Cortex of kidney (tissue), 1 donor: ENCODE measurements around the gene PITX1.

ENCODE experiments used
- DNase-seq: peaks from one replicate; lab custom pipeline; 2025; lab: John Stamatoyannopoulos, UW

Gene PITX1

DNA sequence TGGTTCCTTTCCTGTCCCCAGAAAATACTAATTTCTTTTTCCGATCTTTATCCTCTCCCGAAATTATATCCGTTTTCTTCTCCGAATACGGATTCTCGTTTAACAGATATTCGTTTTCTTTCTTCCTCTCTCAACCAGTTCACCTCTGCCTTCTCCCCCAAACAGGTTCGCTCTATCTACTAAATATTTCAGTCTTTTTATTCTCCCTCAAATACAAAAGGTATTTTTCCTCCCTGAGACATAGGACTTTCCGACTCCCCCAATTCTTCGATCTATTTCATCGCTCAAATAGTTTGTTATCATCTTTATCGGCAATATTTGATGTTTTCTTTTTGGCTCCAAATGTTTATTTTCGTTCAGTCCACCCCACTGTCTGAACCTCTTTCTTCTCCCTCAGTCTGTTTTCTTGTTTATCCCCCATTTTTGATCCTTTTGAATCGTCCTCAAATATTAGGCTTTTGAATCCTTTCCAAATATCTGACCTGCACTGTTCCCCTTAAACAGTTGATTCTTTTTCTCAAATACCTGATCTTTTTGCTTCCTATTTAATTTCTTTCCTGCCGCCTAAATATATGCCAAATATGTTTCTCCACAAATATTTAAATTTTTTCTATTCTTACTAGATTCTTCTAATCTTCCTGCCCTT, 4.4 kb downstream of the PITX1 start:
- DNase-seq = no peak

DNA sequence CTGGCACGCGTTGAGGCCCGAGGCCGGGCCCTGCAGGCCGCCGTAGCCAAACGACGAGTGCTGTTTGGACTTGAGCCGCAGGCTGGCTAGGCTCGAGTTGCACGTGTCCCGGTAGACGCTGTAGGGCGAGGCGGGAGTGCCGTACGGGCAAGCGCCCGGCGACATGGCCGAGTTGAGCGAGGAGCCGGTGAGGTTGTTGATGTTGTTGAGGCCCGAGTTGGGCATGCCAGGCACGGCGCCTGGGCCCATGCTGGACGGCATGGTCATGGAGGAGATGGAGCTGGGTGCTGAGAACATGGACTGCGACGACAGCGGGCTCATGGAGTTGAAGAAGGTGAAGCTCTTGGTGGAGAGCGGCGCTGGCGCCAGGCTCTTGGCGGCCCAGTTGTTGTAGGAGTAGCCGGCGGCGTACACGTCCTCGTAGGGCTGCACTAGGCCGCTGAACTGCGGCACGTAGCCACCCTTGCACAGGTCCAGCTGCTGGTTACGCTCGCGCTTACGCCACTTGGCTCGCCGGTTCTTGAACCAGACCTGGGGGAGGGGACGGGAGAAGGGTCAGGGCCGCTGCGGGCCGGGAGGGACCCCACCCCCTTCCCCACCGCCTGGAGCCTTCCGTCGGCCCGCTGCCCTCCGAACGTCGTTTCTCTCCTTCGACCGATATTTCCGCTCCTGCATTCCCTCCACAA, 5.1 kb downstream of the PITX1 start:
- DNase-seq = no peak

GRCh38 chr5:135027697-135028615, 6.1 kb downstream of the PITX1 start:
- DNase-seq = no peak

- DNase-seq = no peak
Observed at GRCh38 chr5:135027266-135027696, 6.7 kb downstream of the PITX1 start.

DNA sequence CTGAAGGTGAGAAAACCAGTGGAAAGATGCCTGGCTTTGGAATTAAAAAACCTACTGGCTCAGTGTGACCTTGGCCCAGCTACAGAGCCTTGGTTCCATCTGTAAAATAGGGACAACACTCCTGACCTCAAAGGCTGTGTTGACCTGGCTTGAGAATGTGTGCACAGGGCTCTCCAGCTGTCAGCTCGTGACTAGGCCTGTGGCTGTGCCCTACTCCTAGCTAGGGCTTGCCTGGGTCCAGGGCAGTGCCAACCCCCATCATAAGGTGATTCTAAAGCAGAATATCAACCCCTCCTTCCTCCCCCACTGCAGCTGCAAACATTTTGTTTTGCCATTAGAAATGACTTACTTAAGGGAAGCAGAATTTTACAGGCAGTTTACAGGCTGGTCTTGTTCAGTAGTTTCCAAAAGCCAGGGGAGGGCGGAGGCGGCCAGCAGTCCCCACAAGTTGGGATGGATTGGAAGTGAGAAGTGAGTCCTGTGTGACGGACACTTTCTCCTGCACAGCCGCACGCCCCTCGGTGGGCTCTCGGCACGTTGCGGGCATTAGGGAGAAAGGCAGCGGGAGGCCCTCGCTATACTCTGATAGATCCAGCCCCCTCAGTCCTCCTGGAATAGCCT, 7.3 kb downstream of the PITX1 start:
- DNase-seq = no peak

- no peak for DNase-seq
Observed at GRCh38 chr5:135025730-135026644, 8.0 kb downstream of the PITX1 start.

DNA sequence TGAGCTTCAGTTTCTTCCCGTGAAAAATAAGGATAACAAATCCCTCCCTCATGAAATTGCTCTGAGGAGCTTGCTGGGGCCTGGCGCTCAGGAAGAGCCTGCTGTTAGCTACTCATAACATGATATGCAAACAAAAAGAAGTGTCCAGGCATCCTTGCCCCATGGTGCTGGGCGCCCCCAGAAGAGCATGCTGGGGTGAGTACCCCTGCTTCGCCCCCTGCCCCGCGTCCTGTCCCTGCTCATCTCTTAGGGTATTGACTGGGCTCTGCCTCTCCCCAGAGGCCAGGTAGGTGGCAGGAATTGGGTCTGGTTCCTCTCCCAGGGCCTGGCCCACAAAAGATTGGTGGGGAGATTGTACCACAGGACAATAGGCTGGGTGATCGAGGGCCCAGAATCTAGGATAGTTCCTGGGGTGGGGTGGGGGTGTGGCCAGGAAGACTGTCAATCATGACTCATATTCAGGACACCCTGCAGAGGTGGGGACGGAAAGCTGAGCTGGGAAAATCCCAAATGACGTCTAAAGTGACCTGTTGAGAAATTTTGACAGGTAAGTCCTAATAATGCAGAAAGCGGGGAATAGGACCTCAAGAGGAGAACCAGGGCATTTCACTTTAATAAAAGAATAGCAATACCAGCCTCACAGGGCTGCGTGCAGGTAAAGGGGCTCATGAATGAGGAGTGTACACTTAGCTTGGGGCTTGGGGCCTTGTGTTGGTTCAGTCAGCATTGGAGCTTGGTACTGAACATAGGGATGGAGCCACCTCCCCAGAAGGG, 8.9 kb downstream of the PITX1 start:
- DNase-seq = no peak

DNA sequence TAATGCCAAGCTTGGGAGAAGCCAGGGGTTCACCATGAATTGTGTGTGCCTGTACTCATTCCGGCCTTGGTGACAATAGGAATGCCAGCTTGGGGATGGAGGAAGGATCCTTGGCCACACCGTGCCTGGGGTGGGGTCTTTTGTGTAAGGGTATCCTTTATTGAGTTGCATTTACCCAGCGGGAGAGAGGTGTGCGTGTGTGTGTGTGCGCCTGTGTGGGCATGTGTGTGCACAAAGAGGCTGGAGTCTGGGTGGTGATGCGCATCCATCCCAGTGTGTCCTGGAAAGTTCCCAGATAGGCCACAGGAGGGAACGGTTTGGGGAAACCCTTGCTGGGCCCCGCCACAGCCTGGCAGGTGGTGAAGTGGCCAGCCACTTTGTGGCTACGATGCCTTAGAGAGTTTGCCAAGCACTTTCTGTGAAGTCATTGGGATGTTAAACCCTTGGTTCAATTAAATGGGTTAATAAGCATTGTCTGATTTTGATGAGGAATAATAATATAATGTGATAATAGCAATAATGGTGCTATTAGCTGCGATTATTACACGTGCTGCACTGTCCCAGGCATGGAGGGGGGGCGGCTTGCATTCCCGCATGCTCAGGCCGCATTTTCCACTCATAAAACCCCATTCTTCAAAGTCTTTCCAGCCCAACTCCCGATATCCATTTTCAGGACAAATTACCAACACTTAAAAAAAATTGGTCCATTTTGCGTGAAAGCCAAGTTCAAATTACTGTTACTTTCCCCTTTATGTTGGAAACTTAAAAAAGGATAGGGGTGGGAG, 13.7 kb downstream of the PITX1 start:
- DNase-seq = no peak

DNA sequence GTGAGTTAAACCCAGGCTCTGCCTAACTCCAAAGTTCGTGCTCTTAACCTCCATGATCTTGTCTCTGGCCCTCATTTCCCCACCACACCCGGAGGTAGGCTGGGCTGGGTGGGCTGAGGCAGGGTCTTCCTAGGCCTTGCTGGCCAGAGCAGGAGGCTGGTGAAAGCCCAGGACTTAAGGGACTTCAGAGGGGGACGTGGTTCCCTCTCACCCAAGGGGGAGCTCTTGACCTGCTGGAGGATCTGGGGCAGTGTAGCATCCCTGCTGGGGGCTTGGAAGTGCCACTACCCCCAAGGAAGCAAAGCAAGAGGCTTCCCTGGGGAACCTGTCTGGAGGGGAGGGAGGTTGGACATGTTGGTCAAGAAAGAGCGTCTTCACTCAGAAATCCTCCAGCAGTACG, 14.7 kb downstream of the PITX1 start:
- DNase-seq = no peak

DNA sequence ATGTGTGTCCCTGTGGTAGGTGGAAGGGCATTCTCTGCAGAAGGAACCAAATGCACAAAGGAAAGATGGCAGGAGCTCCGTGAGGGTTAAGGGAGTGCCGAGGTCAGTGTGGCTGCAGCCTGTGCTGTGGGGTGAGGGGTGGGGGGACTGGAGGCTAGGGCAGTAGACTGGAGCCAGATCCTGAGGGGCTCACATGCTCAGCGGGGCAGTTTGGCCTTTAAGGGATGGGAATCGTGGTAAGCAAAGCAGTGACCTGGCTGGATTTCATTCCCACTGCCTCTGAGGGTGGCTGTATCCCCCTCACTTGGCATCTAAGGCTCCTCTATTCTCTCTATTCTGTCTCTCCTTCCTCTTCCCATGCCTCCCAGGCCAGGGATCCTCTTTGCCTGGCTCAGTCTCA, 15.6 kb downstream of the PITX1 start:
- DNase-seq = no peak

DNA sequence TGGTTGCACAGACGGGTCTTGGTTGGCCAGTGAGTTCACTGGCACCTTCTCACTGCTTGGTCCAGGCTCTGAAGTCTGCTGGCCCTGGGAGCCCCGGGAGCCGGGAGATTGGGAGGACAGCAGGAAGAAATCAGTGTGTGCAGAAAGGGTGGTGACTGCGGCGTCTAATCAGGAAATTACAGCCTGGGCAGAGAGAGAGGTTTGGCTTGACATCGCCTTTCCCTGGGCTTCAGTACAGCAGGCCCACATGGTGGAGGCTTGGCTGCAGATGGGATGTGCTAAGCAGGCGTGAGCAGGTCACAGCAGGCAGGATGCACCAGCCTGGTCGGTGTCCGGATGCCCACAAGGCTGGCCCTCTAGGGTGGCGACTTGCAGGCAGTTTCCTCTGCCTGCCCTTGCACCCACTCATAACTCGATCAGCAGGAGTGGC, 17.2 kb downstream of the PITX1 start:
- DNase-seq = no peak

DNA sequence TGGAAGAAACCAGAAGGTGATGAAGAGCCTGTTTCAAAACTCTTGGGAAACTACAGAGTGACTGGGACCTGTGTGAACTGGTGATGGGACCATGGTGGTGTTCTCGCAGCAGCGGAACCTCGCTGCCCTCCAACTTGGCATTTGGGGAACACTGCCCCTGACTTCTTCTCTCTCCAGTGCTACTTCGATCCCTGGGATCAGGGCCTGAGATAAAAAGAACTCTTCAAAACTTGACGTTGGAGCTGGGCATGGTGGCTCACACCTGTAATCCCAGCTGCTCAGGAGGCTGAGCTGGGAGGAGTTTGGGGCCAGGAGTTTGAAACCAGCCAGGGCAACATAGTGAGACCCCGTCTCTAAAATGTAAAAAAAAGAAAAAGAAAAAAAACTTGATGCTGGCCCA, 18.1 kb downstream of the PITX1 start:
- DNase-seq = no peak

DNA sequence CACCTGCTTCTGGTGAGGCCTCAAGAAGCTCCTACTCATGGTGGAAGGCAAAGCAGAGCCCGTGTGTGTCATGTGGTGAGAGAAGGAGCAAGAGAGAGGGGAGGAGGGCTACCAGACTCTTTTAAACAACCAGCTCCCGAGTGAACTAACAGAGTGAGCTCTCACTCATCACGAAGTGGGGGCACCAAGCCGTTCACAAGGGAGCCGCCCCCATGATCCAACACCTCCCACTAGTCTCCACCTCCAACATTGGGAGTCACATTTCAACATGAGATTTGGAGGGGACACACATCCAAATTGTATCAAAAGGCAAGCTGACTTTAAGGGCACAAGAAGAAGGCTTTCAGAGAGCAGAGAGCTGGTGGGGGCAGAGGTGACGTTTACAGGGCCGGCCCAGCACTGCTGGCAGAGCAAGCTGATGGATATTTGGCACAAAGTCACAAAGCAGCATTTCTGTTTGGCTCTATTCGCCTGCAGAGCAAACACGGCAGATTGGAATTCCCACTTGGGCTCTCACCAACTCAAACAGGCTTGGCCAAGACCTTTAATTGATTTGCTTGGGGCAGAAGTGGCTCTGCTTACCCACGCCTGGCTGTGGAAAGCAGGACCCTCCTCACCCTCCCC, 20.0 kb downstream of the PITX1 start:
- no peak for DNase-seq

DNA sequence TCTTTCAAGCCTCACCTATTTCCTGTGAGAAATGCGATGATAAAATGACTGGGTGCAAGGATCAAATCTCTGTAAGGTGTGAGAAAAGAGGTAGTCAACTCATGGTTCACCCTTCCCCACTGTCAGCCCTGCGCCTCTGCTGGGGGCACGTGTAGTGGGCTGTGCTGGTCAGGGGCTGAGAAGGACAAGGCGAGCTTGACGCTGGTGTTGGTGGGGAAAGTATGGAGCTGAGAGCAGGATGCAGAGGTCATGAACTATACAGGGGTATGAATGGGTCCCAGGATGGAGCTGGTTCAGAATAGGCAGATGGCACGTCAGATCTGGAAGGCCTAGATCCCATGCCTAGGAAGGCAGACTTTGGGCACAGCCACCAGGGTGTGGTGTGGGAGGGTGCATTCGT, 20.6 kb downstream of the PITX1 start:
- DNase-seq = no peak

GRCh38 chr5:135012951-135013391, 21.1 kb downstream of the PITX1 start:
- DNase-seq = no peak

DNA sequence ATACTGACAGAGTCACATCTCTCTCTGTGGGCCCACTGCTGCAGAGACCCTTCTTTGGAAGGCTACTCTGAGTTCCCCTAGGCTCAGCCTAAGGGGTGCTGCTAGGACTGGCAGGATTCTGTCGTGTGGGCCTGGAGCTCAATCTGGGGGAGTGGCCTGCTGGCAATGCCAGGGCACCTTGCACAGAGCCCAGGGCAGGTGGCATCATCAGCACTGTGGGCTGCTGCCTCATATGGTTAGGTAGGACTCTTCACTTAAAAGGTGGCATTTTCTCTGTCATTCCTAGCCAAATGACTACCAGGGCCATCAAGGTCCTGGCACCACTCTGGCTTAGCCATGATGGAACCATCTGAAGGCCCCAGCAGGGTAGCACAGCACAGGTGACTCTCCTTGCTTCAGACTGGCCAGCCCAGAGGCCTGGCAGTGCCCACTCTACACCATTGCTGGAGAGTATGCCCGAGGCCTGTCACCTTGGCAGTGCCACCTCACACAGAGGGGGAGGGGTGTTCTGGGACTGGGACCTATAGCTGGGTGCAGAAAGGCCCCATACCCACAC, 21.9 kb downstream of the PITX1 start:
- DNase-seq = no peak

GRCh38 chr5:135011355-135012032, 22.5 kb downstream of the PITX1 start:
- no peak for DNase-seq
